Neural cell (in vitro differentiated cells): ENCODE data around the gene LEO1. TPM values are rescaled to one million over a fixed set of nuclear protein-coding genes. Genes with fewer than 3 reads are reported as not detected.

Experiments used
- H2AFZ ChIP-seq: fragments of 200-600, 300-800 bp; sonication (generic), shearing (Covaris generic); 2 replicates; pipeline ENCODE4 v1.6.0; 2014; ENCODE audit warnings: low read depth, mild to moderate bottlenecking, antibody characterized with exemption, low read length, moderate library complexity
- H3F3A ChIP-seq: fragments of 200-600 bp; shearing (Covaris generic); 2 replicates; pipeline ENCODE4 v1.6.1; 2016; ENCODE audit warnings: mild to moderate bottlenecking, moderate library complexity, mixed read lengths, antibody characterized with exemption, low read length; ENCODE audit not compliant: insufficient read depth, poor library complexity, severe bottlenecking
- H3K27ac ChIP-seq: fragments of 200-600, 300-800 bp; sonication (generic), shearing (Covaris generic); 2 replicates; pipeline ENCODE4 v1.5.1; 2014; ENCODE audit warnings: mild to moderate bottlenecking, low read length, moderate library complexity
- H3K27me3 ChIP-seq: fragments of 300-800, 200-600 bp; sonication (generic), shearing (Covaris generic); 2 replicates; pipeline ENCODE4 v1.6.0; 2014; ENCODE audit warnings: mild to moderate bottlenecking, low read depth, low read length, moderate library complexity; ENCODE audit not compliant: insufficient read depth
- H3K36me3 ChIP-seq: fragments of 300-800, 200-600 bp; sonication (generic), shearing (Covaris generic); 2 replicates; pipeline ENCODE4 v1.5.1; 2014; ENCODE audit warnings: mild to moderate bottlenecking, antibody characterized with exemption, low read length, moderate library complexity; ENCODE audit not compliant: insufficient read depth
- H3K4me2 ChIP-seq: fragments of 300-800, 200-600 bp; sonication (generic), shearing (Covaris generic); 2 replicates; pipeline ENCODE4 v1.6.0; 2014; ENCODE audit warnings: mild to moderate bottlenecking, low read length
- H3K4me3 ChIP-seq: fragments of 300-800, 200-600 bp; sonication (generic), shearing (Covaris generic); 2 replicates; pipeline ENCODE4 v1.5.1; 2014; ENCODE audit warnings: mild to moderate bottlenecking, low read length, moderate library complexity
- H3K79me2 ChIP-seq: fragments of 200-600 bp; shearing (Covaris generic); replicated peaks from 2 replicates; pipeline ENCODE4 v1.6.0; 2014; ENCODE audit warnings: mild to moderate bottlenecking, low read length, moderate library complexity; ENCODE audit not compliant: insufficient read depth
- H3K9ac ChIP-seq: fragments of 300-800, 200-600 bp; sonication (generic), shearing (Covaris generic); 2 replicates; pipeline ENCODE4 v1.6.1; 2016; ENCODE audit warnings: mild to moderate bottlenecking, low read length, mixed read lengths
- H3K9me2 ChIP-seq: fragments of 200-600 bp; shearing (Covaris generic); 2 replicates; pipeline ENCODE4 v1.6.1; 2016; ENCODE audit warnings: mild to moderate bottlenecking, low read length, mixed read lengths; ENCODE audit not compliant: insufficient read depth
- H3K9me3 ChIP-seq: fragments of 200-600, 300-800 bp; sonication (generic), shearing (Covaris generic); 2 replicates; pipeline ENCODE4 v1.6.1; 2016; ENCODE audit warnings: mild to moderate bottlenecking, mixed run types, low read length, moderate library complexity, mixed read lengths
- H4K20me1 ChIP-seq: fragments of 200-600 bp; shearing (Covaris generic); 2 replicates; pipeline ENCODE4 v1.6.1; 2016; ENCODE audit warnings: mild to moderate bottlenecking, mixed run types; ENCODE audit not compliant: insufficient read depth
- CTCF ChIP-seq: fragments of 450-650 bp; IDR thresholded peaks from 2 replicates; pipeline ENCODE4 v1.5.1; 2014; ENCODE audit warnings: antibody characterized with exemption, mild to moderate bottlenecking, moderate library complexity; ENCODE audit not compliant: poor library complexity, severe bottlenecking
- EP300 ChIP-seq: fragments of 450-650 bp; conservative IDR thresholded peaks from 2 replicates; pipeline ENCODE4 v1.6.1; 2014; ENCODE audit warnings: antibody characterized with exemption, mild to moderate bottlenecking, moderate library complexity; ENCODE audit not compliant: poor library complexity, severe bottlenecking
- EZH2 ChIP-seq: fragments of 200-600, 300-800 bp; shearing (Covaris generic), sonication (generic); IDR thresholded peaks from 2 replicates; pipeline ENCODE4 v1.6.1; 2014; ENCODE audit warnings: antibody characterized with exemption, low read length, borderline replicate concordance, mild to moderate bottlenecking; ENCODE audit not compliant: insufficient read depth, poor library complexity, severe bottlenecking
- POLR2AphosphoS5 ChIP-seq: IDR thresholded peaks from 2 replicates; pipeline ENCODE4 v1.6.1; 2012
- RAD21 ChIP-seq: fragments of 450-650 bp; conservative IDR thresholded peaks from 2 replicates; pipeline ENCODE4 v1.6.1; 2014; ENCODE audit warnings: antibody characterized with exemption, mild to moderate bottlenecking, moderate library complexity
- REST ChIP-seq: IDR thresholded peaks from 2 replicates; pipeline ENCODE4 v1.6.1; 2012; ENCODE audit warnings: borderline replicate concordance
- SMC3 ChIP-seq: fragments of 450-650 bp; conservative IDR thresholded peaks from 2 replicates; pipeline ENCODE4 v1.6.1; 2014; ENCODE audit warnings: antibody characterized with exemption, mild to moderate bottlenecking, moderate library complexity; ENCODE audit not compliant: poor library complexity
- TAF1 ChIP-seq: IDR thresholded peaks from 2 replicates; pipeline ENCODE4 v1.6.1; 2012; ENCODE audit warnings: low read depth
- polyA plus RNA-seq: library from polyadenylated mRNA; depleted of rRNA; stranded (reverse); fragments of >200 nt; gene quantifications from 2 replicates; pipeline ENCODE4 v1.2.3, GENCODE V29; 2014

The LEO1 gene
- polyA plus RNA-seq, 1 donor from 2014 or later: 30.3 TPM

GRCh38 chr15:51982013-51982769, 10.6 kb upstream of the LEO1 start:
- no peaks in the 10 kb centered on the region for H3K36me3 ChIP-seq
- TF ChIP-seq EP300: no peak
- no peak for TF ChIP-seq TAF1
- peak; percentile 86 for TF ChIP-seq SMC3
- TF ChIP-seq CTCF: peak; percentile 83
- peak; percentile 85 for TF ChIP-seq RAD21
- no peak for TF ChIP-seq EZH2
- H3K4me3 ChIP-seq: no peak overlapping the region
- H3K4me2 ChIP-seq: no peak overlapping the region
- no peaks in the 10 kb centered on the region for H3K9me2 ChIP-seq
- peak overlapping the region; percentile 37 for H2AFZ ChIP-seq
- H4K20me1 ChIP-seq: no peaks in the 10 kb centered on the region
- no peaks in the 10 kb centered on the region for H3K79me2 ChIP-seq
- no peaks in the 10 kb centered on the region for H3K9me3 ChIP-seq
- peak overlapping the region; percentile 35 for H3K9ac ChIP-seq
- H3K27me3 ChIP-seq: no peaks in the 10 kb centered on the region
- no peaks in the 10 kb centered on the region for H3F3A ChIP-seq
- H3K27ac ChIP-seq: no peak overlapping the region

- H3K9me2 ChIP-seq: no peaks in the 10 kb centered on the region
- no peak overlapping the region for H3K4me3 ChIP-seq
- TF ChIP-seq RAD21 (no peak), EZH2 (no peak), CTCF (no peak), REST (no peak), POLR2AphosphoS5 (no peak)
- H3K36me3 ChIP-seq: no peaks in the 10 kb centered on the region
- no peaks in the 10 kb centered on the region for H4K20me1 ChIP-seq
- H3K9me3 ChIP-seq: no peaks in the 10 kb centered on the region
- no peak overlapping the region for H3K9ac ChIP-seq
- peaks cover 21% of the 10 kb centered on the region for H3K79me2 ChIP-seq
- no peak overlapping the region for H3K27ac ChIP-seq
- no peaks in the 10 kb centered on the region for H3K27me3 ChIP-seq
- H2AFZ ChIP-seq: no peak overlapping the region
- H3K4me2 ChIP-seq: no peak overlapping the region
- no peaks in the 10 kb centered on the region for H3F3A ChIP-seq
These were observed 2.2 kb upstream of the LEO1 start for GRCh38 chr15:51973775-51974174.
